ENCODE results near the gene BTN2A1.

DNA sequence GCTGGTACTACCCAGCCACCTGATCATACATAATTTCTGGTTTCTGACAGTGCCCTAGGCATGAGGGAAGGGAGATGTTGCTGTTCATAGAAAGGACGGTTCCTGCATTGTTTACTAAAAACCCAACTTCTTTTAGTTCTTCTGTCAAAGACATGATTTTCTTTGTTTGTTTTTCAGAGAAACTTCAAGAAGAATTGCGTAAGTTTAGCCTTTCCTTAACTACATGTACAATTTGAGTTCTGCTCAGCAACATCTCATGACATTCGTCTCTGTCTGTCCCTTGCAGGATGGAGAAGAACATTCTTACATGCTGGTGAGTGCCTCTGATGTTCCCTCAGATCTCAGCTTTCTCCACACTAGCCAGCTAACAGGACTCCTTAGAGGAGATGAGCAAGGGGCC is 8.0 kb downstream of the BTN2A1 start:
- TF ChIP-seq, protein P1, sequence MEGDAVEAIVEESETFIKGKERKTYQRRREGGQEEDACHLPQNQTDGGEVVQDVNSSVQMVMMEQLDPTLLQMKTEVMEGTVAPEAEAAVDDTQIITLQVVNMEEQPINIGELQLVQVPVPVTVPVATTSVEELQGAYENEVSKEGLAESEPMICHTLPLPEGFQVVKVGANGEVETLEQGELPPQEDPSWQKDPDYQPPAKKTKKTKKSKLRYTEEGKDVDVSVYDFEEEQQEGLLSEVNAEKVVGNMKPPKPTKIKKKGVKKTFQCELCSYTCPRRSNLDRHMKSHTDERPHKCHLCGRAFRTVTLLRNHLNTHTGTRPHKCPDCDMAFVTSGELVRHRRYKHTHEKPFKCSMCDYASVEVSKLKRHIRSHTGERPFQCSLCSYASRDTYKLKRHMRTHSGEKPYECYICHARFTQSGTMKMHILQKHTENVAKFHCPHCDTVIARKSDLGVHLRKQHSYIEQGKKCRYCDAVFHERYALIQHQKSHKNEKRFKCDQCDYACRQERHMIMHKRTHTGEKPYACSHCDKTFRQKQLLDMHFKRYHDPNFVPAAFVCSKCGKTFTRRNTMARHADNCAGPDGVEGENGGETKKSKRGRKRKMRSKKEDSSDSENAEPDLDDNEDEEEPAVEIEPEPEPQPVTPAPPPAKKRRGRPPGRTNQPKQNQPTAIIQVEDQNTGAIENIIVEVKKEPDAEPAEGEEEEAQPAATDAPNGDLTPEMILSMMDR (IDR thresholded peaks at IDR 0.05): no peak
- TF ChIP-seq POLR2A (IDR thresholded peaks at IDR 0.05) (no peak), POLR2AphosphoS5 (IDR thresholded peaks at IDR 0.05) (no peak)
